Activated gamma-delta T cell treated with anti-CD3 and anti-CD28 coated beads, Interleukin-2, amount 50 U/mL, for 16 hours (primary cell): Measurements from ENCODE around the gene MYO3B.
A peak's percentile ranks its signal among the peaks of the same experiment; 100 is the strongest.
"Not testable (repeated sequence)": the region's sequence is repeated elsewhere in the genome, so short reads cannot be mapped to it uniquely, and the experiment has no call there.

Experiments
- DNase-seq: peaks from one replicate; pipeline ENCODE4 v3.0.0-alpha.2; 2020; ENCODE audit warnings: low read depth

The MYO3B gene

DNA sequence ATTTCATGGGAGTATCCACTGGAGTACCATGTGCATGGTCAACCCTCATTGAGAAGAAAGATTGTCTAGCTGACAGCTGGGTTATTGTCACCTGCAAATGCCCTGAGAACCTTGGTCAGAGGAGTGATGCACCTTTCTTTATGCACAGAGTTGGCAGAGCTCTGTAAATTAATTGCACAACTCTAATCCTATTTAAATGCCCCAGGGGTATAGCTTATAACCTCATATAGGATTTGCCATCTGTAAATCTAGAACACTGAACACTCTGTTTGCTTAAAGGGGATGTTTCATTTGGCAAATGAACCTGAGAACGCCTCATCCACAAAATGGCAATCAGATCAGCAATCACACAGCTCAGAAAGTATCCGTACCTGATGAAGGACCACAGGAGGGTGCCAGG, 465.4 kb downstream of the MYO3B start:
- no peak for DNase-seq

DNA sequence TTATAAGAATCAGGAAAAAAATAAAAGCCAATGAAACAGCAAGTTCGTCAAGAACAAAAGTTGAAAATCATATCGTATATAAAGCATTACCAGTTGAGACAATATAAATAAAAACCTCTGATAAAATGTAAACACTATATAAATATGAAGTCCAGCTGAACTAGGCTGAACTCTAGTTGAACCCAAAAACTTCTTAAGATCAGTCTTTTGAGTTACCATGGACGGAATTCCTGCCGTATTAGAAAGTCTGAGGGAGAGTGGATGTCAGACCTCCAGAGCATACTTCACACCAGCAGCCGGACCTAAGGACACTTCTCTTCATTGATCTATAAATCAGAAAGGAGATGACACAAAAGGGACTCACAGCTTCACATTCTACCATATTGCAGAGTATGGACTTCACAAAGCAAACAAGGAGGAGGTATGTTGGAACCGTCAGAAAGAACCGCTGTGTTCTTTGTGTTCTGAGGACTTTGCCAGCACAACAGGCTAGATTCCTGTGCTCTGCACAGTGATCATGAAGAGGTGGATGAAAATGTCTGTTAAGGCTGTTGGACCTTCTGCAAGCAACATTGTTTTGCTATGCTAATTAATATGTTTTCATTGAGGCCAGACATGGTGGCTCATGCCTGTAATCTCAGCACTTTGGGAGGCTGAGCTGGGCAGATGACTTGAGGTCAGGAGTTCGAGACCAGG, 469.9 kb downstream of the MYO3B start:
- no peak for DNase-seq

- DNase-seq: peak; percentile 13
Measured at GRCh38 chr2:170651624-170652325, 473.8 kb downstream of the MYO3B start.

DNA sequence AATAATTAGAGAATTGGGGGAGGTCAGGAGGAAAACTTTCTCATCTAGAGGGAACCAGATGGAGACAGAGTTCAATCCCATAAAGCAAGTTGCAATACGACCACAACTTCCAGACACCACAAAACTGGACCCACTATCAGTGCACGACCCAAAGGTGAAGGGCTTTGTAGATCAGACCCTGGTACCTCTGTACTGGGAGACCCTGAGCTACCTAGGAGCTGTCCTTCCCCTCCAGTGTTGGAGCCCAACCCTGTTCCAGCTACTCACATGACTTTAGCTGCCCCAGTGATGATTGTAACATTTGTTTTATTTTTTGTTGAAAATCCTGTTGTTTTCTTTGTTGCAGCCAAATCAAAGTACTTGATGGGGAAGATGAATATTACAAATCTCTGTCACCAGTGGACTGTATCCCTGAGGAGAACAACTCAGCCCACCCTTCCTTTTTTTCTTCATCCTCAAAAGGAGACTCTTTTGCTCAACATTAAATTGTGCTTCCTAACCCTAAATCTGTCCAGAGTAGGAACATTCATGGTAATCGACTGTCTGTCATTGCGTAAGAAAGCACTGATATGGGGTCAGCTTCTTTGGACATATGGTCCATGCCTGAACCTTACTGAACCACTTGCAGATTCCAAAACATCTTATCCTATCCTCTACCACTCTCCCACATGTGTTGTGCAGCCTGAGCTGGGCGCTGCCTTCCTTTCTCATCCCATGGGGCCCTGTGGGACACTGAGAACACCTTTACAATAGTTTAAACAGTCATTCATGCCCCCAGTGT, 474.9 kb downstream of the MYO3B start:
- DNase-seq: no peak

DNA sequence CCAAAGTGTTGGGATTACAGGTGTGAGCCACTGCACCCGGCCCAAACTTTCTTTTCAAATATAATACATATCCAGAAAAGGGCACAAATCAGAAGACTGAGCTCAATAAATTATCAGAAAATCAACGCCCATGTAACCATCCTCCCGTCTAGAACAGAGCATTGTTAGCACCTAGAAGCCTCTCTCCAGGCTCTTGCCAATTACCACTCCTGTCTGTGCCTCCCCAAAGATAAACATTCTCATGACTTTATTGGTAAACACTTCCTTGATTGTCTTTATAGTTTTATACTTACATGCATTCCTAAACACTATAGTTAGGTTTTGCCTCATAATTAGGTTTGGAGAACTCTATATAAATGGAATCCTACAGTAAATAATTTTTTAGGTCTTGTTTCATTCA, 478.7 kb downstream of the MYO3B start:
- DNase-seq: no peak

- DNase-seq: no peak
Measured at GRCh38 chr2:170660409-170660808, 482.5 kb downstream of the MYO3B start.

GRCh38 chr2:170665743-170666142, 487.8 kb downstream of the MYO3B start:
- no peak for DNase-seq

GRCh38 chr2:170669909-170670308, 492.0 kb downstream of the MYO3B start:
- DNase-seq: no peak

- no peak for DNase-seq
Measured at GRCh38 chr2:170670651-170671050, 492.7 kb downstream of the MYO3B start.

- no peak for DNase-seq
Measured at GRCh38 chr2:170671079-170671478, 493.1 kb downstream of the MYO3B start.

GRCh38 chr2:170674282-170674681, 496.3 kb downstream of the MYO3B start:
- not testable (repeated sequence) for DNase-seq

DNA sequence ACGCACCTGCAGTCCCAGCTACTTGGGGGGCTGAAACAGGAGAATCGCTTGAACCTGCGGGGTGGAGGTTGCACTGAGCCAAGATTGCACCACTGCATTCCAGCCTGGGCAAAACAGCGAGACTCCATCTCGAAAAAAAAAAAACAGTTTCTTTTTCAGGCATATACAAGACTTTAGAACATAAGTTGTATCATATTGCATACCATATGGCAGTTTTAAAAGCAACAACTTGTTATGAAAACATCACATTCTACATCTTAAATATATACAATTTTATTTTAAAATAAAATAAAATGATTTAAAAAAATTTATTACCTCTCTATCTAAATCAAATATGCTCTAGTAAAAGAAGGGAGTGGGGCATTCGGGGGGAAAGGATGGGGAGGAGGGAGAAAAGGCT, 497.8 kb downstream of the MYO3B start:
- DNase-seq: no peak

DNA sequence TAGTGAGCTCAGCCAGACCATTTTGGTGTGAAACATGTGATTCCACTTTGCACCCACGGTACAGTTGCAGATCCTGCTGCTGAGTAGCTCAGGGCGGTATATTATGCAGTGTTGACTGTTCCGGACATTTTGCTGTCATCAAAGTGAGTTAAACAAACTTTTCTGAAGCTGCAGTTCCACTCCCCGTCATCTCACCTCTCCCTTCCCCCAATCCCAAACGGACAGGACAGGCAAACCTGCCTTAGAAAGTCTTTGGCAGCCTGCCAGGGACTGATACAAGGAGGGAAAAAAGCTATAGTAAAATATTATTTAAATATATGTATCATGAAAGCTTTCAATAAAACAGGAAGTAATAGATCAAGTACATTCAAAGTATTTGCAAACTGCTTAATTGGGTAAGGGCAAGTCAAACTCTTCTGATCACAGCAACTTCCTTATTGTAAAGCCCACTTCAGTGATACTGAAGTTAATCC, 501.7 kb downstream of the MYO3B start:
- no peak for DNase-seq

- no peak for DNase-seq
Measured at GRCh38 chr2:170680172-170680941, 502.4 kb downstream of the MYO3B start.

DNA sequence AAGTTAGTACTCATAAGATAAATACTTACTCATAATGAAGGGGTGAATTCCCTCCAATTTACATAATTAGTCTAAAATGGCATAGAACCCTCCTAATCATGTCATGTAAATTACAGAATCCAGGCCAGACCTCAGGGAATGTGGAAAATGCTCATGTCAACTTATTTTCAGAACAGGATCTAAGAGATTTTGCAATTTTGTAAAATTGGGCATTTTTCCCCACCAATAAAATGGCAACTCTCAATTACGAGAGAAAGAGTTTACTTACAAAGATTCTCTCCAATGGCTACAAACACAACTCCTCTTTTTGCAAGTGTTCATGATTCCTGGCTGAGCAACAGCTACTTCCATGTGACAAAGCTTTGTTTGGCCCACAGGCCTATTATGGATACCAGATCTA, 503.4 kb downstream of the MYO3B start:
- DNase-seq: no peak

GRCh38 chr2:170685591-170685990, 507.6 kb downstream of the MYO3B start:
- no peak for DNase-seq

DNA sequence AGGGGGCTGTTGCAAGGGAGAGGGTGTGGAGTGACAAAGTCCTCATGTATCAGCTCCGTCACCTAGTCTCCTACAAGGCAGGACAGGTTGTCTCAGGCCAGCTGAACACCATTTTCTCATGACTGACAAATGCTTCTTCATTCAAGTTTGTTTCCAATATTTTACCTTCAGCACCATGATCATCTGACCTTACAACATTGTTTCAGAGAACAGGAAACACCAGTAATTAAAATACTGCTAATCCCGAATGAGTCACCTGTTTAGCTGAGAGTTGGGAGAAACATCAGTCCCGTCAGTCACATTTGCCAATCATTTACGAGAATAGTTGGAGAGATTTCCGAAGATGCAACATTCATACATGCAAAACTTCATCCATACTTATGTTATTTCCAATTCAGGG, 511.5 kb downstream of the MYO3B start:
- DNase-seq: no peak

DNA sequence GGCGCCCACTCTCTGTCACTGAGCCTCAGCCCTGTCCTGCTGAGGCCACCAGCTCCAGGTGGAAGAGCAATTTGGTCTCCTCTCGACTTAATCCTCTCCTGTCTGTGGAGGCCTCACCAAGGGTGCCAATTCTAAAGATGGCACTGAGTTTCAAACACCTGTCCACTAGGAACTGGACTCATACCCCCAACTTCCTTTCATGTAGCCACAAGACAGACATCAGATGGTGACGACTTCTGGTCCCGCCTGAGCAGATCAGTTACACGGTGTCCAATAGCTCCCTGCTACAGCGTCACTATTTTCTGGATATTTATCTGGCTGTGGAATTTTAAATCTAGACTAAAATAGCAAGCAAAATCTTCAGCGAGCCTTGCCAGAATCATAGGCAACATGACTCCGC, 512.7 kb downstream of the MYO3B start:
- no peak for DNase-seq

DNA sequence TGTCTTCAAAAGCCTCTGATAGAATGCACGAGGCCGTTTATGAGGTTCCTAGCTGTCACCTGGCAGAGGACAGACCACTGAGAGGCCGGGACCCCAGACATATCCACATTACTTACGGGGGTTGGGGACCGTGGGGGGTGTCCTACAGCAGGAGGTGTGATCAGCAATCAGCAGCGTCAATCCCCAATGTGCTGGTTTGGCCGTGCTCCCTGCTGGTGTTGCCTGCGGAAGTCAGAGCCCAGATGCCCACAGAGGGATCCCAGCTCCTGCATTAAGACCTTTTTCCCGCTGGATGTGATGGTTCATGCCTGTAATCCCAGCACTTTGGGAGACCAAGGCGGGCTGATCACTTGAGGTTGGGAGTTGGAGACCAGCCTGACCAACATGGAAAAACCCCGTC, 516.4 kb downstream of the MYO3B start:
- no peak for DNase-seq

DNA sequence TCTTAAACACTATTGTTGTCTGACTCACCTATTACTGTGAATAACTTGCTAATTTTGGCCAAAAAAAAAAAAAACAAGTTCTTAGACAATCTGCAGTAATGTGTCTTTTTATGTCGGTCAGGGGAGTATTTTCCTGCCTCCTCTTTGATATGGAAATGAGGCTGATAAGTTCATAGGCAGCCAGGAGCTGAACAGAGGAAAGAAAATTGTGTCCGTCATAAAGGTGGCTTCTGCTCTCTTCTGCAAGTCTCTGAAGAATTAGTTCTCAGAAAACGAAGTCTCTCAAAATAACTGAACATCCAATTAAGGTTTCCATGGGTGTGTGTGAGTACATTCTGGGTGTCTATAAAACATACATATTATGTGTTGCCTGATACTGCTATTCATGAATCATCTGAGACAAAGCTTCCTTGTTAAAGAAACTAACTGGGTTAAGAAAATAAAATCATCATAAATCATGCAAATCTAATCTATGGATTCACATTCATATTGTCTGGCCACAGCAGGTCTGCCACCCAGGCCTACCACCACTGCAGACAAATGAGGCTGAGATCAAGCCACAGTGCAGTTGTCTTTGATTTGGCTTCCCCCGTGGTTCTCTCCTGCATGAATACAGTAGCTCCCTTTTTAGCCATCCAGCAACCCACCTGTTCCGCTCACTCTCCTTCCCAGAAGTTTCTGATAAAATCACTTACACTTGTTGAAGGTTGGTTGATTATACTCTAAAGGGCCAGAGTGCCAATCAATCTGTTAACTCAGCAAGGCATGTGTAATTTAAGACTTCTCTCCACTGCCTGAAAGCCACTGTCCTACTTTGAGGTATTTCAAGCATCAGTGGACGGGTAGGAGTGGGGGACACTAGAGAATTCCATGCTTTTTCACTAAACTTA, 517.8 kb downstream of the MYO3B start:
- no peak for DNase-seq

- no peak for DNase-seq
Measured at GRCh38 chr2:170696948-170697347, 519.0 kb downstream of the MYO3B start.
